DMS 273 (cell line): ENCODE measurements around the gene ANKRD39.

ENCODE experiments used
- DNase-seq: peaks from one replicate; lab custom pipeline; 2025; ENCODE audit not compliant: unreplicated experiment; lab: John Stamatoyannopoulos, UW

Gene ANKRD39

GRCh38 chr2:96859099-96859649 lies 1.4 kb upstream of the ANKRD39 start:
- DNase-seq, result no peak

- DNase-seq, result peak; percentile 48
Observed at GRCh38 chr2:96856776-96857666, 795 bp downstream of the ANKRD39 start.

GRCh38 chr2:96853321-96853720 lies 4.5 kb downstream of the ANKRD39 start:
- DNase-seq, result no peak

- no peak for DNase-seq
Observed at GRCh38 chr2:96852667-96853066, 5.1 kb downstream of the ANKRD39 start.

GRCh38 chr2:96848264-96848663 lies 9.6 kb downstream of the ANKRD39 start:
- no peak for DNase-seq

GRCh38 chr2:96847586-96847985 lies 10.2 kb downstream of the ANKRD39 start:
- DNase-seq, result no peak

- no peak for DNase-seq
Observed at GRCh38 chr2:96846825-96847224, 11.0 kb downstream of the ANKRD39 start.

GRCh38 chr2:96844405-96844808 lies 13.4 kb downstream of the ANKRD39 start:
- DNase-seq, result no peak

GRCh38 chr2:96843538-96844268 lies 14.1 kb downstream of the ANKRD39 start, which contains the start of gene ANKRD23:
ANKRD23 (minus strand) TSS chr2:96844021; CDS start chr2:96843992, 29 bp downstream.
- DNase-seq, result no peak

GRCh38 chr2:96842600-96842999 lies 15.2 kb downstream of the ANKRD39 start:
- no peak for DNase-seq

GRCh38 chr2:96841701-96842495 lies 15.9 kb downstream of the ANKRD39 start:
- no peak for DNase-seq

- no peak for DNase-seq
Observed at GRCh38 chr2:96839875-96840850, 17.7 kb downstream of the ANKRD39 start.

- no peak for DNase-seq
Observed at GRCh38 chr2:96839293-96839874, 18.4 kb downstream of the ANKRD39 start.

GRCh38 chr2:96838345-96839292 lies 19.2 kb downstream of the ANKRD39 start:
- no peak for DNase-seq

- DNase-seq, result no peak
Observed at GRCh38 chr2:96837575-96837974, 20.2 kb downstream of the ANKRD39 start.

- DNase-seq, result no peak
Observed at GRCh38 chr2:96835830-96836229, 22.0 kb downstream of the ANKRD39 start.

GRCh38 chr2:96832754-96833507 lies 24.9 kb downstream of the ANKRD39 start:
- DNase-seq, result no peak

- no peak for DNase-seq
Observed at GRCh38 chr2:96832408-96832753, 25.4 kb downstream of the ANKRD39 start.
